GM23248 (cell line): ENCODE results near the gene VPS35L. TPM values are rescaled to one million over a fixed set of nuclear protein-coding genes. Genes with fewer than 3 reads are reported as not detected.

ENCODE experiments used
- DNase-seq: peaks from one replicate; pipeline ENCODE4 v3.0.0-alpha.2; 2015
- H2AFZ ChIP-seq: fragments of 200-600 bp; sonication (generic); 2 replicates; pipeline ENCODE4 v1.6.1; 2016; ENCODE audit warnings: antibody characterized with exemption
- H3F3A ChIP-seq: fragments of 200-600 bp; sonication (generic); 2 replicates; pipeline ENCODE4 v1.6.1; 2016; ENCODE audit warnings: mild to moderate bottlenecking, antibody characterized with exemption, mixed run types; ENCODE audit not compliant: insufficient read depth
- H3K27ac ChIP-seq: fragments of 200-600 bp; sonication (generic); 2 replicates; pipeline ENCODE4 v1.5.1; 2016; ENCODE audit warnings: mild to moderate bottlenecking
- H3K27me3 ChIP-seq: fragments of 200-600 bp; sonication (generic); replicated peaks from 2 replicates; pipeline ENCODE4 v1.6.1; 2016; ENCODE audit warnings: mild to moderate bottlenecking; ENCODE audit not compliant: insufficient read depth
- H3K36me3 ChIP-seq: fragments of 200-600 bp; sonication (generic); 2 replicates; pipeline ENCODE4 v1.6.1; 2016; ENCODE audit warnings: low read depth, mild to moderate bottlenecking
- H3K4me1 ChIP-seq: fragments of 200-600 bp; sonication (generic); 2 replicates; pipeline ENCODE4 v1.6.1; 2016; ENCODE audit warnings: mild to moderate bottlenecking; ENCODE audit not compliant: insufficient read depth
- H3K4me2 ChIP-seq: fragments of 200-600 bp; sonication (generic); one replicate; pipeline ENCODE4 v1.6.1; 2016; ENCODE audit warnings: mild to moderate bottlenecking; ENCODE audit not compliant: unreplicated experiment
- H3K4me3 ChIP-seq: fragments of 200-600 bp; sonication (generic); 2 replicates; pipeline ENCODE4 v1.5.1; 2016; ENCODE audit warnings: mild to moderate bottlenecking
- H3K79me2 ChIP-seq: fragments of 200-600 bp; sonication (generic); 2 replicates; pipeline ENCODE4 v1.6.1; 2016; ENCODE audit warnings: mild to moderate bottlenecking; ENCODE audit not compliant: insufficient read depth
- H3K9ac ChIP-seq: fragments of 200-600 bp; sonication (generic); 2 replicates; pipeline ENCODE4 v1.6.1; 2016; ENCODE audit warnings: mild to moderate bottlenecking
- H3K9me2 ChIP-seq: fragments of 200-600 bp; sonication (generic); 2 replicates; pipeline ENCODE4 v1.6.1; 2016; ENCODE audit warnings: mixed run types, mild to moderate bottlenecking, moderate library complexity; ENCODE audit not compliant: insufficient read depth
- H3K9me3 ChIP-seq: fragments of 200-600 bp; sonication (generic); one replicate; pipeline ENCODE4 v1.6.1; 2017; ENCODE audit warnings: low read depth
- H4K20me1 ChIP-seq: fragments of 200-600 bp; sonication (generic); 2 replicates; pipeline ENCODE4 v1.6.0; 2016; ENCODE audit not compliant: insufficient read depth
- EZH2 ChIP-seq: fragments of 200-600 bp; sonication (generic); IDR thresholded peaks from 2 replicates; pipeline ENCODE4 v1.6.1; 2018; ENCODE audit warnings: antibody characterized with exemption, mild to moderate bottlenecking; ENCODE audit not compliant: insufficient read depth, poor library complexity, severe bottlenecking
- EZH2phosphoT487 ChIP-seq: fragments of 200-600 bp; sonication (generic); IDR thresholded peaks from 2 replicates; pipeline ENCODE4 v1.6.1; 2018; ENCODE audit warnings: antibody characterized with exemption, moderate library complexity, mild to moderate bottlenecking, low read depth; ENCODE audit not compliant: insufficient read depth
- WGBS, 2 experiments: methylation state at CpG; one replicate each; pipeline ENCODE4 v1.1.6; 2015 to 2017; ENCODE audit warnings: low lambda C conversion rate in 2 of 2, low coverage in 1 of 2; ENCODE audit errors: missing lambda C conversion rate in 2 of 2; 5-methylcytosine and 5-hydroxymethylcytosine counted together
- in situ Hi-C: fragments of 300-500 bp; cut with MboI; formaldehyde crosslinking; loops from 2 replicates; pipeline ENCODE4 v1.15.0; 2020
- polyA plus RNA-seq: library from polyadenylated mRNA; unstranded; fragments of >200 nt; fragmentation: Nextera tagmentation; extraction: Ambion mirVana; gene quantifications from 2 replicates; pipeline ENCODE4 v1.2.1, GENCODE V29; 2016
- total RNA-seq: library from RNA; depleted of rRNA; stranded (reverse); fragments of >200 nt; shearing (Covaris generic); gene quantifications from 2 replicates; pipeline ENCODE4 v1.2.3, GENCODE V29; 2014

The VPS35L gene
- total and polyA plus RNA-seq, 2 experiments from 2014 or later, result 19.9 to 58.2 TPM

DNA sequence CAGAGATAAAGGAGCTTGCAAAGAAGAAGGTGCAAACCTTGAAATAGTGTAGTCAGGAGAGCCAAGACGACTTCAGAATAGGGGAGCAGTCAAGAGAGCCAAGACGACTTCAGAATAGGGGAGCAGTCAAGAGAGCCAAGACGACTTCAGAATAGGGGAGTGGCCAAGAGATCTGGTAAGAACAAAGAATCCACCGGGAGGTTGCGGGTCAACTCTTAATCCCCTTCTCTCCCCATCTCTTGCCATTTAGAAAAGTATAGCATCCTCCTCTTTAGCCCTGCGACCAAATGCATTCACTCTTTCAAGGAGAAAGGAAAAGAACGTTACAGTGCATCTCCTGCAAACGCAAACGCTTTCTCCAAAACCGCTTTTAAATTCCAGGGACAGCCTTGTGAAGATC, 161.8 kb downstream of the VPS35L start:
- in situ Hi-C loops, result loop anchor here (10.0 kb wide), 1 partner anchor 167 kb away; the partner anchor contains the start of gene GPRC5B
- Histone ChIP-seq H3K9me3 (no peaks in the 10 kb centered on the region), H3F3A (peaks cover 8% of the 10 kb centered on the region; the same call in 1 of the 2 replicates), H3K36me3 (peaks cover 4% of the 10 kb centered on the region; the same call in 1 of the 2 replicates), H4K20me1 (no peaks in the 10 kb centered on the region), H3K4me2 (peak overlapping the region; percentile 98), H3K27ac (peak overlapping the region; percentile 86), H3K79me2 (peaks cover 68% of the 10 kb centered on the region), H3K4me1 (peaks cover 13% of the 10 kb centered on the region; the same call in 1 of the 2 replicates), H3K4me3 (peak overlapping the region; percentile 93), H3K9ac (peak overlapping the region; percentile 95), H3K27me3 (no peaks in the 10 kb centered on the region), H2AFZ (peak overlapping the region; percentile 100), H3K9me2 (no peaks in the 10 kb centered on the region)
- DNase-seq, result peak; percentile 40
- TF ChIP-seq EZH2phosphoT487 (no peak), EZH2 (no peak)
- WGBS, 2 experiments, result 0 to 1% methylated on average over 10 of the region's 10 CpGs

DNA sequence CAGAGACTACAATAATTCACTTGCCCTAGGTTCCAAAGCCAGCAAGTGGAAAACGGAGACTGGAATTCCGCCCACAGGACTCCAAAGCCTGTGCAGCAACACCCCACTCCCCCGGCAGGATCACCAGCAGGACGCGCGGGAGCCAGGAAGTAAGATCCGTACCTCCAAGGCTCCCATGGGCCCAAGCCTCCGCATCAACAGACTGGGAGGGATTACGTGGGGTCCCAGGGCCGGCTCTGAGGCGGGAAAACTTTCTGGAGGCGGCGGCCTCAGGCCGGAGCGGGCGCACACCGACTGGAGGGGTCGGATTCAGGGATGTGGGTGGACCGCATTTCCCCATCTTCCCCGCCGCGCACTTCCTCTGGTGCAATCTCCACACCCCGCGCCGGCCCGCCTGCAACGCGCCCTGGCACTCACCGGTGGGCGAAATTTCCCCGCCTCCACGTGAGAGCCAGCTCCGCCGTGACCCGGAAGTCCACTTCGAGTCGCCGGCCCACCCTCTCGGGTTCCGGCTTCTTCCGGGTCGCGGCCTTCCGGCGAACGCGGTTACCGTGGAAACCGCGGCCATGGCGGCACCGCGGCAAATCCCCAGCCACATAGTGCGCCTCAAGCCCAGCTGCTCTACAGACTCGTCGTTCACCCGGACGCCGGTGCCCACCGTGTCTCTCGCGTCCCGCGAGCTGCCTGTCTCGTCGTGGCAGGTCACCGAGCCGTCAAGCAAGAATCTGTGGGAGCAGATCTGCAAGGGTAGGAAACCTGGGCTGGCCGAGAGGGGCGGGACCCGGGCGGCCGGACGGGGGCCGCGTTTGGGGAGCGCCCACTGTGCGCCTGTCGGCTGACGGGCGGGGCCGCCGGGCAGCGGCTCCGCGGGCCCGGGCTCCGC, 162.5 kb downstream of the VPS35L start, which contains the start of the genes IQCK and KNOP1:
Gene IQCK (plus strand): TSS at position 531 of the 883 bp plus-strand sequence. CDS start 36 bp downstream, at position 567.
Gene KNOP1 (minus strand): TSS at position 487 of the 883 bp plus-strand sequence. CDS start 3,192 bp downstream, outside the sequence.
- H3K27ac ChIP-seq, result peak within 1 kb of the TSS; percentile 86
- H3K9ac ChIP-seq, result peak within 1 kb of the TSS; percentile 95
- 1% methylated on average over 74 to 79 of the region's 88 CpGs for WGBS, 2 experiments
- peaks cover 64% of the 10 kb centered on the region for H3K79me2 ChIP-seq
- H3K9me3 ChIP-seq, result no peaks in the 10 kb centered on the region
- in situ Hi-C loops, result loop anchor here (10.0 kb wide), 1 partner anchor 167 kb away; the partner anchor contains the start of gene GPRC5B
- no peaks in the 10 kb centered on the region for H3K9me2 ChIP-seq
- H3K27me3 ChIP-seq, result no peaks in the 10 kb centered on the region
- H3K4me2 ChIP-seq, result peak within 1 kb of the TSS; percentile 98
- TF ChIP-seq EZH2phosphoT487 (no peak), EZH2 (no peak)
- H3K4me1 ChIP-seq, result peaks cover 13% of the 10 kb centered on the region; the same call in 1 of the 2 replicates
- peak within 1 kb of the TSS; percentile 93 for H3K4me3 ChIP-seq
- H3F3A ChIP-seq, result peaks cover 8% of the 10 kb centered on the region; the same call in 1 of the 2 replicates
- peak within 1 kb of the TSS; percentile 100 for H2AFZ ChIP-seq
- no peaks in the 10 kb centered on the region for H4K20me1 ChIP-seq
- peaks cover 4% of the 10 kb centered on the region; the same call in 1 of the 2 replicates for H3K36me3 ChIP-seq
- DNase-seq, result peak; percentile 97

DNA sequence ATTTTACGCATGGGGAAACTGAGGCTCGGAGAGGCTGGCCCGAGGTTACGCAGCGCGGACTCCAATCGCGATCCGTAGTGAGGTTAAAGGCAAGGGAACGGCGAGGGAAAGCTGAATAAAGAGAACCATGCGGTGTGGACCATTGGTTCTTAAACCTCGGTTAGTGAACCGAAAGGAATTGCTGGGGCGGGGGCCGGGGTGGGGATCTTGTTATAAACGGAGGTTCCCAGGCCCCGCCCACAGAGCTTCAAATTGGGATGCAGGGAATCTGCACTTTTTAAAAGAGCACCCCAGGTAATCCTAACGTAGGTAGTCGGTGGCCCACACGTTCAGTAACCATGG, 163.1 kb downstream of the VPS35L start:
- Histone ChIP-seq H3K4me3 (peak overlapping the region; percentile 93), H3K9me2 (no peaks in the 10 kb centered on the region), H3K4me1 (peaks cover 13% of the 10 kb centered on the region; the same call in 1 of the 2 replicates), H4K20me1 (no peaks in the 10 kb centered on the region), H3K36me3 (peaks cover 4% of the 10 kb centered on the region; the same call in 1 of the 2 replicates), H3K27me3 (no peaks in the 10 kb centered on the region), H3F3A (peaks cover 8% of the 10 kb centered on the region; the same call in 1 of the 2 replicates), H3K9ac (peak overlapping the region; percentile 95), H3K9me3 (no peaks in the 10 kb centered on the region), H2AFZ (peak overlapping the region; percentile 100), H3K27ac (peak overlapping the region; percentile 86), H3K4me2 (peak overlapping the region; percentile 93), H3K79me2 (peaks cover 59% of the 10 kb centered on the region)
- DNase-seq, result peak; percentile 52
- WGBS, 2 experiments, result 1 to 2% methylated on average over 13 to 21 of the region's 21 CpGs
- in situ Hi-C loops, result loop anchor here (10.0 kb wide), 1 partner anchor 166 kb away; the partner anchor contains the start of gene GPRC5B
- TF ChIP-seq EZH2 (no peak), EZH2phosphoT487 (no peak)

DNA sequence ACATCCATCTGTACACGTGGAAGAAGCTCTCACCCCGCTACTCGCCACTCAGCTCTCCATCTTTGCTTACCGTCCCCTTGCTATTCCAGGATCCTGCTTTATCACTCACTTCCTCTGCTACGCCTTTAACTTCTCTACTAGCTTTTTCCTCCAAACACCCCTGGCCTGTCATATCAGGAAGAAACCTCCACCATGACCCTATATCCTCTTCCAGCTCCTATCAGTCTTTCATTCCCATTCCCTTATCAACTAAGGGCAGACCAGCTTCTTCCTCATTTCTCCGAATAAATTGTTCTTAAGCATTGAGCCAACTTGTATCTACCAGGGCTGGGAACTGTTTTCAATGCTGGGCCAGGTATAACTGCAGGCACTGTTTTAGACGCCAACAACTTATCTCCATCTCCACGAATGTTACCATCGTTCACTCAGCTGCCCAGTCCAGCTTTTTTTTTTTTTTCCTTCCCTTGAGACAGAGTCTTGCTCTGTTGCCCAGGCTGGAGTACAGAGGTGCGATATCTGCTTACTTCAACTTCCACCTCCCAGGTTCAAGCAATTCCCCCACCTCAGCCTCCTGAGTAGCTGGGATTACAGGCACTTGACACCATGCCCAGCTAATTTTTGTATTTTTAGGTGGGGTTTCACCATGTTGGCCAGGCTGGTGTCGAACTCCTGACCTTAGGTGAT, 166.9 kb downstream of the VPS35L start:
- Histone ChIP-seq H3K27ac (no peak overlapping the region), H3K4me3 (no peak overlapping the region), H3K36me3 (no peaks in the 10 kb centered on the region), H4K20me1 (no peaks in the 10 kb centered on the region), H3K9me3 (no peaks in the 10 kb centered on the region), H3K4me2 (no peak overlapping the region), H3K9me2 (no peaks in the 10 kb centered on the region), H3K4me1 (peaks cover 4% of the 10 kb centered on the region; the same call in 1 of the 2 replicates), H3F3A (peaks cover 4% of the 10 kb centered on the region; the same call in 1 of the 2 replicates), H3K79me2 (peaks cover 22% of the 10 kb centered on the region), H2AFZ (no peak overlapping the region), H3K9ac (no peak overlapping the region), H3K27me3 (no peaks in the 10 kb centered on the region)
- in situ Hi-C loops, result no loop called here
- WGBS, 2 experiments, result 80 to 83% methylated on average over 11 of the region's 11 CpGs
- TF ChIP-seq EZH2 (no peak), EZH2phosphoT487 (no peak)
- no peak for DNase-seq
